Measurements from ENCODE around the gene EPHB2.
"Not testable (repeated sequence)": the region's sequence is repeated elsewhere in the genome, so short reads cannot be mapped to it uniquely, and the experiment has no call there.

EPHB2 gene

DNA sequence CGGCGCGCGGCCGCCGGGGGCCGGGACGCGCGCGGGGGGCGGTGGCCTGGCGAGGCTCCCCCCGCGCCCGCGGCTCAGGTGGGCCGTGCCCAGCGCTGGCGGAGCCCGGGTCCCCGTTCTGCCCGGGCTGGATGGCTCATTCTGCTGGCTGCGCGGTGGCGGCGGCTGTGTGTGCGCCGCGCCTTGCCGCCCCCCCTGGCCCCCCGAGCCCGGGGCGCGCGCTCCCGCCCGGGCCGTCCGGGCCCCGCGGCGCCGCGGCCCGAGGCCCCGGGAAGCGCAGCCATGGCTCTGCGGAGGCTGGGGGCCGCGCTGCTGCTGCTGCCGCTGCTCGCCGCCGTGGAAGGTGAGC, at the start of gene EPHB2:
TSS of gene EPHB2 (plus strand) at position 139 of the 349 bp plus-strand sequence. CDS start at position 283, 144 bp downstream.
- no peak for DNase-seq (ENCODE audit: low read depth)

DNA sequence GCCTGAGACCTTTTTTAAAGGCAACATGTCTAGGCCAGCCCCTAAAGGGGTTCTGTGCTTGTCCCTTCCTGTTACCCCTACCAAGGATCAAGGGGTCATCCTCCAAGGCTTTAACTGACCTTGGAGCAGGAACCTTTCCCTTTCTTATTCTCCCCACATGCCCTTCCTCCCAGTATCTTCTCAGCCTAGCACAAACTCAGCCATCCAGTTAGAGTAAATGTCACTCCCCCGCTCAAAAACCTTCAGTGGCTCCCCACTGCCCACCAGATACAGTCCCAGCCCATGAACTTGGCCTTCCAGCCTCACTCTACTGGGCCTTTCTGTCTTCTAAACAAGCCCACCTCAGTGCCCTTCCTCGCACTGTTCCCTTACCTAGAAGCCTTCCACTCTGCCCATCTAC, 48.8 kb upstream of the EPHB2 start:
- DNase-seq (ENCODE audit: low read depth): no peak

DNA sequence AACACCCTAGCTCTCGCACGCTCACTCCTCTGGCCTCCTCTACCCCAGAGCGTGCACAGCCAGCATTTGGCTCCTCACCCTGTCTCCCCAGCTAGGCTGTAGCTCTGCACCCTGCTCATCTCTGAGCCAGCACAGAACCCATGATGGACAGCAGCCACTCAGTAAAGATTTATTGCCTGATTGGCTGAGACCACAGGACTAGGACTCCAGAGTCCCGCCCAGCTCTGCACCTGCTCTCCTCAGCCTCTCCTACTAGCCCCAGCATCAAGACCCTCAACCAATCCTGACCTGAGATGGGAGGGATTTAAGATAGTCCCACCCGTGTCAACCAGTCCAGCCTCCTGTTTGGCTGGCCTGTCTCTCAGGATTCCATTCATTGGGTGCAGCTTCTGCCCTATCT, 48.3 kb upstream of the EPHB2 start:
- no peak for DNase-seq (ENCODE audit: low read depth)

DNA sequence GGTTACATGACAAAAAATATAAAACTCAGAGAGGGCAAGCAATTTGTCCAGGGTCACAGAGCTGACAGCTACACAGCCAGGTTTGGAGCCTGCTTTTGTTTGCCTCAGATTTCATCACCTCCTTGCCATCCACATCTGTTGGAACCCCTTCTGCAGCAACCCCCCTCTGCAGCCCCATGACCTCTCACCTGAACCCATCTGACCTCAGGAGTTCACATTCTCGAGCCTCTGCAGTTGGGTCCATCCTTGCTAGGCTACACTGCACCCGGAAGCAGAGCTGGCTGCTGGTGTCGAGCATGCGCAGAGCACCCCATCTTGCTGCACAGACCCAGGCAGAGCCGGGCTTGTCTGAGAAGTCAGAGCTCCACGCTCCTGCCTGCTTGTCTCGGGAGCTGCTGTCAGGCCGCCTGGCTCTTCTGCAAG, 47.6 kb upstream of the EPHB2 start:
- no peak for DNase-seq (ENCODE audit: low read depth)

DNA sequence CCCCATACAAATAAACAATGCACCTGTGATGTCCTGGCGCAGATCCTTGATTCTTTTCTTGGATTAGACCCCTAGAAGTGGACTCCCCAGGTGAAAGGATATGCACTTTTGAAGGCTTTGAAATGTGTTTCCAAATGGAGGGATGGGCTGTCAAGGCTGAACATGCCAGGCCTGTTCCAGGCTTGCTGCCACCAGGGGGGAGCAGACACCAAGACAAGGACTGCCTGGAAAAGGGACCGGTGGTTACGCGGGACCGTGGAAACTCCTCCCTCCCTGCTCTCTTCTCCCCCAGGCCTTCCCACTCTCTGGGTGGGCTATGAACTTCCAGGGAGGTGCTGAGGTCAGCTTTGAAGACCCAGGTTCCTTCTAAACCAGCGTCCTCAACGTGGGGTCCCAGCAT, 44.9 kb upstream of the EPHB2 start:
- DNase-seq (ENCODE audit: low read depth): no peak

DNA sequence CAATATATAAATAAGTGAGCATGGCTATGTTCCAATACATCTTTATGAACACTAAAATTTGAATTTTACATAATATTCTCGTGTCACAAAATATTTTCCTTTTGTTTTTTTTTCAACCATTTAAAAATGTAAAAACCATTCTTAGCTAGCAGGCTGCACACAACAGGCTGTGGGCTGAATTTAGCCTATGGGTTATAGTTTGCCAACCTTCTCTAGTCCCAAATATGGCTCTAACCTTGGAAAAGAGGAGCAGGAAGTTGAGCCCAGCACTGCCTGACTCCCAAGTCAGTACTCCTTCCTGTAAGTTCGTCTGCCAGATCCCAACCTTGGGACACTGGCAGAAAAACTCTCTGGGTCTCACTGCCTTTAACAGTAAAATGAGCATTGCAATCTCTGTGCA, 44.2 kb upstream of the EPHB2 start:
- no peak for DNase-seq (ENCODE audit: low read depth)

DNA sequence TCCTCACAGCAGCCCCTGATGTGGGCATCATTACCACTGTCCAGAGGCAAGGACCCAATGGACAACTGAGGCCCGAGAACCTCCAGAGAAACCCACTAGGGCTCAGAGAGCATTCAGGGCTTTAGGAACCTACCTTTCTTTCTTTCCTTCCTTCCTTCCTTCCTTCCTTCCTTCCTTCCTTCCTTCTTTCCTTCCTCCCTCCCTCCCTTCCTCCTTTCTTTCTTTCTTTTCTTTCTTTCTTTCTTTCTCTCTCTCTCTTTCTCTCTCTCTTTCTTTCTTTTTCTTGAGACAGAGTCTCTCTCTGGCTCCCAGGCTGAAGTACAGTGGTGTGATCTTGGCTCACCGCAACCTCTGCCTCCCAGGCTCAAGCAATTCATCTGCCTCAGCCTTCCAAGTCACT, 41.8 kb upstream of the EPHB2 start:
- not testable (repeated sequence) for DNase-seq (ENCODE audit: low read depth)

DNA sequence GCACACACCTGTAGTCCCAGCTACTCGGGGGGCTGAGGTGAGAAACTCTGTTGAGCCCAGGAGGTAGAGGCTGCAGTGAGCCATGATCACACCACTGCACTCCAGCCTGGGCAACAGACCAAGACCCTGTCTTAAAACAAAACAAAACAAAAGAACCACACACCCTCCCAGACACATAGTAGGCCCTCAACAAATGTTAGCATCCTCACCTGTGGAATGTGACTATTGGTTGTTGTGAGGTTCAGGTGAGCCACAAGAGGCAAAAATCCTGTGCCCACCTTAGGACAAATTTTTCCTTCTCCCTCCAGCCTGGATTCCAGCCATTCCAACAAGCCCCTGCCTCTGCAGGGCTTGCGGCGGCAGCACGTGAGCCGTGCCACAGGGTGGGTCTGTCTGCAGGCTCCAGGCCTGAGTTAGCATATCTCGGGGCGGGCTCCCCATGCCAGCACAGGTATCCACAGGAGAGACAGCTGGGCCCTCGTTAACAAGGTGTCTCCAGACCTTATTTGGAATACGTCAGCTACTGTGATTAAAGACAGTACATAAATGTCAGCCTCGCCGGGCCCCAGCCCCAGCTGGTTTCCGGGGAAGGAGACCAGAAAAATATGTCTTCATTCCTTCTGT, 40.2 kb upstream of the EPHB2 start:
- DNase-seq (ENCODE audit: low read depth): no peak

DNA sequence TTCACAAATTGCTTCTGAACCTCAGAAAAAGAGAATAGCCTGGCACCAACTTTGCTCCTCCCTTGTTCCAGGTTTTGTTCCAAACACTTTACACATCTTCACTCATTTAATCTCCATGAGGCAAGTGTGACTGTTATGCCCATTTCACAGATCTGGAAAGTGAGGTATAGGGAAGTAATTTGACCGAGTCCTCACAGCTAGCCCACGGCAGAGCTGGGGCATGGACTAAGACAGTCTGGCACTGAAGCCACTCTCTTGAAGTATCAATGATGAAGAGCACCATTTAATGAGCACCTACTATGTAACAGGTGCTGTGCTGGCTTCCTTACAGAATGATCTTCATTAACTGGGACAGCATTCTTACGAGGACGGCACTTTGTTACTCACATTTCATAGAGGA, 38.6 kb upstream of the EPHB2 start:
- DNase-seq (ENCODE audit: low read depth): no peak

DNA sequence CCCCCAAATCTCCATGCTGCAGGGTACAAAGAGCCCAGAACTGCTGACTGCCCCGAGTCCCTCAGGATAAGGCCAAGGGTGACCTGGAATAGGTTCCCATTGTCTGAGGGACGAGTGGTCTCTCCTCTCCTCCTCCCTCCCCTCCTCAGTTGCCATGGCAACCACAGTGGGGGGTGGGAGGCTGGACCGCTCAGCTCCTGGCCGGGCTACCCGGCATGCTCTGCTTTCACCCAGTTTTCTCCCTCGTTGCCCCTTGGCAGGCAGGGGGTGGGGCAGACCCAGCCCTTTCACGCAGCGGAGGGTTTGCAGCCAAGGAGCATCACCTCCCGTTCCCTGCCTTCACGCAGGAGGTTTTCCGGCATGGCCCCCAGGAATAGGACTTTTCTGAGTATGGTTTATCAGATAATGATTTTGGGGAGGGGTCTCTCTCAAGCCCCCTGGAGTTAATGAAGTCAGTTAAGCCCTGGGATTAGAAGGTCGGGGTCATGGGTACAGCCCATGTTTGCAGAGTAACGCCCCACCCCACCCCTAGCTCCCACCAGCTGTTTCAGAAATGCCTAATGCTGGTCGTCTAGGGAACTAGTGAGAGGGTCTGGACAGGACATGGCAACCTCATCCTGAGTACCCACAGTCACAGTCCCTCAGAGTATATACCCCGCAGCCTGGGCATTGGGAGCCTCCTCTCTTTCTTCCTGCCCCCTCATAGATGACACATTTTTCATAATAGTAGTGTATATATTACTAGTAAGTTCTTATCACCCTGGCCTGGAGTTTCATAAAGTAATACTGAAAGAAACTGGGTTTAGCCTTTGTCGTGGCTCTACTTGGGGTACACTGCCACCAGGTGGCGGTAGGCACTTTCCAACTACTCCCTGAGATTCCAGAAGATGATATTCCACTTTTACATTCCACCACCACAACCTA, 36.9 kb upstream of the EPHB2 start:
- DNase-seq (ENCODE audit: low read depth): no peak

DNA sequence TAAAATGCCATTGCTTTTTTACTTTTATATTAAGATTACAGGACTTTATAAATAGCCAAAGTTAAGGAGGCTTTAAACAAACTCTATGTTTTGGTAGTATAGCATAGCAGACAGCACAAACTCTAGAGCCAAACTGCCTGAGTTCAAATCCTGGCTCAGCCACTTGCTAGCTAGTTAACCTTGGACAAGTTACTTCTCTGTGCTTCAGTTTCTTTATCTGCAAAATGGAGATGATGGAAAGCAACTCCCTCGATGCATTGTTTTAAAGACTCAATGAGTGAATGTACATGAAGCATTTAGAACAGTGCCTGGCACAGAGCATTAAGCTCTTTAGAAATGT, 36.3 kb upstream of the EPHB2 start:
- no peak for DNase-seq (ENCODE audit: low read depth)

DNA sequence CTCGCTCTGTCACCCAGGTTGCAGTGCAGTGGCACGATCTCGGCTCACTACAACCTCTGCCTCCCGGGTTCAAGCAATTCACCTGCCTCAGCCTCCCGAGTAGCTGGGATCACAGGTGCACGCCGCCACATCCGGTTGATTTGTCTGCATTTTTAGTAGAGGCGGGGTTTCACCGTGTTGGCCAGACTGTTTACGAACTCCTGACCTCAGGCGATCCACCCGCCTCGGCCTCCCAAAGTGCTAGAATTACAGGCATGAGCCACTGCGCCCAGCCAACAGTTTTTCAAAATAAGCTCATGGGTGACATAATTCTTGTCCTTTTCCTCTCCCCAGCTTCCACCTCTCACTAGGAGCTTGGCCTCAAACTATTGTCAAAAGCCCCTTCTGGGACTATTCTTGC, 34.5 kb upstream of the EPHB2 start:
- DNase-seq (ENCODE audit: low read depth): not testable (repeated sequence)

DNA sequence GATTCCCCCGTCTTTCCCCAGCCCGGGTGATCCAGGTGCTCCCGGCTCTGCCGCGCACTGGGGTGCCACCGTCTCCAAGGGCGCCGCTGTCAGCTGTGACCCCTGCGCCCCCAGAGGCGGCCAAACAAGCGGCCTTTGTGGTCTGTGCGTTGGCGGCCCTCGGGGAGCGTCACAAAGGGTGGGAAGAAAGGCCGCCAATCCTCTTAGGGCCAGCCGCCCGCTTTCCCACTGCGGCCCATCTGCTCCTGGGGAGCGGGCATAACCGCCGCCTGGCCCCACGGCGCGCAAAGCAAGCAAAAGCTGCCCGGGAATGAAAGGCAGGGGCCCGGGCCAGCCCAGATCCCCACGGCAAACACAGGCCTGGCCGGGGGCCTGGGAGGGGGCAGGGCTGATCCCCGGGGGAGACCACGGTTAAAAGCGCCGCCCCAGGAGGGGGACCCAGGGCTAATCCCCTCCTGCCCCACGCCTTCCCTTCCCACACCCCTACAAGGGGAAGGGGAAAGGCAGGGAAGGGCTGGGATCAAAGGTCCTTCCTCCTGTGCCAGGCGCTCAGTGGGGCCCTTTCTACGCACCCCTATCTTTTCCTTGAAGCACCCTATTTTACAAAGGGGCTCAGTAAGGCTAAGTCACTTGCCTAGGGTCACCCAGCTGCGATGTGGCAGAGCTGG, 33.6 kb upstream of the EPHB2 start:
- DNase-seq (ENCODE audit: low read depth): no peak

DNA sequence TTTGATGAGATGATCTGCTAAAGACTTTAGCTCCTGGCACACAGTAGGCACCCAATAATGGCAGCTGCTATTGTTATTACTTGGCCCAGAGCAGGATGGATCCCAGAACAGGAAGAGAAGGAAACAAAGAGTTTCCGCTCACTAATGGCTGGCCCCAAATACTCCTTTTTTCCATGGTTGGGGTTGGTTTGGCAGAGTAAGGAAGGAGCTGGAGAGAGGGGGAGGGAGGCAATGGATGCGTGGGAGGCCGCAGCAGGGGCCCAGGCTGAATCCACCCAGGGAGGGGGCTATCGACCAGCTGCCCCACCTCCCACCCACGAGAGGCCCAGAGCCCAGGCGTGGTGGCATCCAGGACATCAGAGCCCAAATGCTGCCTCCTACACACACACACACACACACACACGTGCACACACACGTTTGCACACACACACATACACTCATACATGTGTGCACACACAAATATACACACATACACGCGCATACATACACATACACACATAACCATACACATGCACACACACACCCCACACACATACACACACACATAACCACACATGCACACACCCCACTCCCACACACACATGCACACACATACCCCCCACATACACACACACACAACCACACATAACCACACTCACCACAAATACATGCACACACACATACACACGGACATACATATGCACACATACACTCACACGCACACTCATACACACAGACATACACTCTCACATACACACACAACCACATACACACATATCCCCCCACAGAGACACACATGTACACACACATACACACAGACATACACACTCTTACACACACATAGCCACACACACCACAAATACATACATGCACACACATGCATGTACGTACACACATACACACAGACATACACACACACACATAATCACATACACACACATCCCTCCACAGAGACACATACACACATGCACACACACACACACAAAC, 32.4 kb upstream of the EPHB2 start:
- no peak for DNase-seq (ENCODE audit: low read depth)

DNA sequence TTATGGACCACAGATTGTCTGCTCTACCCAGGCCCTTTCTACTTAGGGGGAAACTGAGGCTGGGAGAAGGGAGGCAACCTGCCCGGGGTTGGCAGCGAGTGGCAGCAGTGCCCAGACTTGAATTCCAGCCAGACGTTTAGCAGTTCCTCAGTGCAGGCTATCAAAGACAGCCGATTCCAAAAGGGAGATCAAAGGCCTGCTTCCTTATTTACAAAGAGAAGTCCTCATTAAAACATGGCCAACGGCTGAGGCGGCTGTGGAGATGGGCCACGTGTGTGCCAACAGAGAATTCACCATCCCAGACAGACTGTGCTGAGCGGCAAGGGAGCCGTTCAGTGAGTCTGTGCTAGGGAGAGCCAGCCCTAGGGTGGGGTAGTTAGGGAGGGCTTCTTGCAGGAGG, 29.9 kb upstream of the EPHB2 start:
- DNase-seq (ENCODE audit: low read depth): no peak

DNA sequence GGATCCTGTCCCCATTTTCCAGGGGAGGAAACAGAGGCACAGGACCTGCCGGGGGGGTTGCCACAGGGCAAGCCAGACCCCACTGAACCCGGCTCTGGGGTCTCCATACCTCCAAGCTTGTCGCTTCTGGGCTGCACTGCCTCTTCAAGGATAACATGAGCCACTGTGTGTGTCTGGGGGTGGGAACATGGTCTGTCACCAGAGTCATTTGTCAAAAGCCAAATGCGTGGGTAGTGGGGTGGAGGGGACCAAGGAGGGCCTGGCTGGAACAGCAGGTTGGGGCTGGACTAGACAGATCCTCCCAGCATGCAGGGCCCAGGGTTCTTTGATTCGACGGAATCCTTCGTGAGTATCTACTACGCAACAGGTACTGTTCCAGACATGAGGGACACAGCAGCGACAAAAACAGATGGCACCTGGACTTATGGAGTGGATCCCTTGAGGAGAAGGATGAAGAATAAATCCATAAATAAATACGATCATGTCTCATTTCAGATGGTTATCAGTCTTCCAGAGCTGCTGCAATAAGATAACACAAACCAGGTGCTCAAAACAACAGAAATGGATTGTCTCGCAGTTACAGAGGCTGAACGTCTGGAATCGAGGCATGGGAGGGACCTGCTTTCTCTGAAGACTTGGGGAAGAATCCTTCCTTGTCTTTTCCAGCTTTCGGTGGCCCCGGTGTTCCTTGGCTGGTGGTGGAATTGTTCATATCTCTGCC, 28.9 kb upstream of the EPHB2 start:
- no peak for DNase-seq (ENCODE audit: low read depth)

DNA sequence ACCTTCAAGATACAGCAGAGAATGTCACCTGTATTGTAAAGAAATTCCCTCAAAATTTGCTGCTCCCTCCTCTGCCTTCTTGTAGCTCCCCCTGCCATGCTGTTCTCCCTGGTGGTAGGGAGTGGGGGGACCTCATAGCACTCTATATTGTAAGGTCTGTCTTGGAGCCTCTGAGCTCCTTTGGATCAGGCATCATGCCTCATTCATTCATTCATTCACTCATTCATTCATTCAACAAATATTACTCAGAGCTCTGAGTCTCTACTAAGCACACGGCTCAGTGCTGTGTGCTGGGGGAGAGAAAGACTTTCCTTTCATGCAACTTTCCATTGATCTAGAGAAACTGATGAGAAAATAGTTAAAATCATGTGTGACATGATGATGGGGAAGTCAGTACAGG, 27.1 kb upstream of the EPHB2 start:
- no peak for DNase-seq (ENCODE audit: low read depth)

DNA sequence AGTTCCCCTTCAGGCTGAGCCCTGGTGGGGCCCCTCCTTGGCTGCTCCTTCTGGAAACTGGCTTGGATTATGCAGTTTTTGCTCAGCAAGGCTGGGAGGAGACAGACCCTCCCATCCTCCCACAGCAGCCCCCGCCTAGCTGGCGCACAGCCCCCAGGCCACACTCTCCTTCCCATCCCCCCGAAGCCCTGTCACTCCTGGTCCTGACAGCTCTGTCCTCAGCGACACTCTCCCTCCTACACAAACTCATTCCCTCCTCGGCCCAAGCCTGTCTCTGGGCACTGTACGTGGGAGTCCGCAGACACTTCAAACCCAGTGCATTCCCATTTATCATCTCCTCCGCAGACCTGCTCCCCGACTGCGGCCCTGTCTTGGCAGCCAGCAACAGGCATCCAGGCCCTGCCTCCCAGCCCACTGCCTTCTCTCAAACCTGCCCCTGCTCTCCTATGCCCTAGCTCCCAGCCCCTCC, 25.0 kb upstream of the EPHB2 start:
- no peak for DNase-seq (ENCODE audit: low read depth)

DNA sequence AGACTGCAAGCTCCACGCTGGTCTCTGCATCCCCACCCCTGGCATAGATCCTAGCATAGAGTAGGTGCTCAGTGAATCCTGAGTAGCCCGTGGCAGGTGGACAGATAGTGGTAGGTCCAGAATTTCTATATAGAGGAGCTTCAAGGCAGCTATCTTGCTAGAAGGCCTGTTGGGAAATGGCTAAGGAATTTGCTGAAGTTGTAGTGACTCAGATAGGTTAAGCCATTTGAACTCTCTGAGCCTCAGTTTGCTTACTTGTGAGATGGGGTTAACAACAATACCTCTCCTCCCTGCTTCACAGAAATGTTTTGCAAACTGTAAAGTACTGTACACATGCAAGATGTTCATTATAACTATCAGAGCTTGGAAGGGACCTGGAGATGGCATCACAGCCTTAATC, 23.4 kb upstream of the EPHB2 start:
- no peak for DNase-seq (ENCODE audit: low read depth)

DNA sequence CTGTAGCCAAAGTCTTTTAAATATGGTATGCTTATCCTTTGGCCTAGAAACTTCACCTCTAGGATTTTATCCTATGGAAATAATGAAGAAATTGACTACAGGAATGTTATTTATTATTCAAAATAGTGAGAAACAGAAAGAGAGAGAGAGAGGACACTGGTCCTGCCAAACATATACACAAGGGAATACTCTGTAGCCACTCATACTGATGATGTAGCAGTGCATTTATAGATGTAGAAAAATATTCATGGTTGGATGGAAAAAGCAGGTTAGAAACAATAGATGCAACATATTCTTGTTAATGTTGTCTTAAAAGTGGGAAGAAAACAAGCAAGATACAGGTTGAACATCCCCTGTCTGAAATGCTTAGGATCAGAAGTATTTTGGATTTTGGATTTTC, 22.2 kb upstream of the EPHB2 start:
- no peak for DNase-seq (ENCODE audit: low read depth)

DNA sequence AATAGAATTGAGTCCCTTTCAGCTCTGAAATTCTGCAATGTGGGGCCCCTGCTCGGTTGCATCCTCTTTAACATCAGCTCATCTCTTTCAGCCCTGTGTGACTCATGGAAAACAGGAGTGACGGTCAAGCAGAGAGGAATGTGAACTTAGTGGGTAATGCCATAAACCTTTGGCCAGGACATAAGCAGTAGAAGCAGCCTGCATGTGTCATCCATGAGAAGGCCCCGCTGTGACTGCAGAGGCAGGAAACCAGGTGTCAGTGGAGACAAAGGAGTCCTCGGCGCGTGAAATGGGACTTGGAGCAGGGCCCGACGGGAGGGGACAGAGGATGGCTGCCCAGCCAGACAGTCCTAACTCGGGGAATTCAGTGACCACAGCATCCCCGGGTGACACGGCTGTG, 21.1 kb upstream of the EPHB2 start:
- DNase-seq (ENCODE audit: low read depth): no peak
